CD4-positive, alpha-beta memory T cell (primary cell): Measurements from ENCODE around the gene PLPP3. TPM values are rescaled to one million over a fixed set of nuclear protein-coding genes. Genes with fewer than 3 reads are reported as not detected.

ENCODE experiments used
- CTCF ChIA-PET: fragments of 350-600 bp; sonication (Branson Sonifier 250); formaldehyde crosslinking; loops from one replicate; lab custom pipeline; 2021; ENCODE audit warnings: inconsistent platforms; ENCODE audit not compliant: partially characterized antibody; lab: Charles Lee
- POLR2A ChIA-PET: fragments of 350-600 bp; sonication (Branson Sonifier 250); formaldehyde crosslinking; loops from one replicate; lab custom pipeline; 2021; ENCODE audit not compliant: partially characterized antibody; lab: Charles Lee
- DNase-seq, 5 donors: peaks; one replicate each; pipeline versions ENCODE4 v3.0.0 to v3.0.0-alpha.2; 2020 to 2022; ENCODE audit warnings: mixed read lengths in 1 of 5
- H3K27ac ChIP-seq: one replicate; pipeline ENCODE4 v1.7.0; 2013; ENCODE audit warnings: low read depth, low read length
- H3K27me3 ChIP-seq: 2 replicates; pipeline ENCODE4 v1.7.0; 2013; ENCODE audit warnings: mild to moderate bottlenecking, low read length, moderate library complexity; ENCODE audit not compliant: insufficient read depth
- H3K36me3 ChIP-seq: 2 replicates; pipeline ENCODE4 v1.7.0; 2013; ENCODE audit warnings: mild to moderate bottlenecking, low read length, moderate library complexity; ENCODE audit not compliant: insufficient read depth
- H3K4me1 ChIP-seq: 2 replicates; pipeline ENCODE4 v1.7.0; 2013; ENCODE audit warnings: mild to moderate bottlenecking, low read length, moderate library complexity; ENCODE audit not compliant: insufficient read depth
- H3K4me3 ChIP-seq, 2 donors: one replicate each; pipeline ENCODE4 v1.7.0; 2013; ENCODE audit warnings: low read length in 2 of 2, mild to moderate bottlenecking in 1 of 2
- H3K9me3 ChIP-seq, 2 donors: one replicate each; pipeline ENCODE4 v1.7.0; 2013; ENCODE audit warnings: low read length in 2 of 2, control low read depth in 1 of 2; ENCODE audit not compliant: control insufficient read depth in 1 of 2
- H3K27ac Mint-ChIP-seq, 7 donors: one replicate each; pipeline ENCODE4 v1.8.0; 2020 to 2021; ENCODE audit warnings: mixed read lengths in 7 of 7, mild to moderate bottlenecking in 6 of 7, inconsistent platforms in 3 of 7, moderate library complexity in 3 of 7
- H3K27me3 Mint-ChIP-seq, 2 donors: one replicate each; pipeline ENCODE4 v1.8.0; 2020 to 2021; ENCODE audit warnings: mixed read lengths in 2 of 2
- H3K36me3 Mint-ChIP-seq, 2 donors: one replicate each; pipeline ENCODE4 v1.8.0; 2020 to 2021; ENCODE audit warnings: mixed read lengths in 2 of 2, inconsistent platforms in 1 of 2, mild to moderate bottlenecking in 1 of 2
- H3K4me1 Mint-ChIP-seq, 4 donors: one replicate each; pipeline ENCODE4 v1.8.0; 2020 to 2021; ENCODE audit warnings: mixed read lengths in 4 of 4, mild to moderate bottlenecking in 1 of 4
- H3K4me3 Mint-ChIP-seq, 8 donors: one replicate each; pipeline ENCODE4 v1.8.0; 2020 to 2021; ENCODE audit warnings: mixed read lengths in 8 of 8, mild to moderate bottlenecking in 7 of 8, moderate library complexity in 6 of 8, inconsistent platforms in 3 of 8
- H3K9me3 Mint-ChIP-seq, 8 donors: one replicate each; pipeline ENCODE4 v1.8.0; 2020 to 2021; ENCODE audit warnings: mixed read lengths in 8 of 8, mild to moderate bottlenecking in 5 of 8, inconsistent platforms in 3 of 8, moderate library complexity in 1 of 8
- intact Hi-C: fragments of 100-400 bp; cut with micrococcal nuclease; formaldehyde crosslinking; loops from one replicate; pipeline ENCODE4 v1.15.1; 2023
- polyA plus RNA-seq, 2 donors: library from polyadenylated mRNA; unstranded; fragments of 300-500 nt; fragmentation: Illumina TruSeq; gene quantifications; one replicate each; pipeline ENCODE4 v1.2.3, GENCODE V29; 2021
- total RNA-seq, 2 experiments: library from RNA; stranded (reverse); gene quantifications; one replicate each; pipeline ENCODE4 v1.2.3, GENCODE V29; 2021

Gene PLPP3
- total and polyA plus RNA-seq, 4 experiments from 2014 or later: 0.61 to 0.94 TPM; not detected in 2

- Histone ChIP-seq H3K27me3 (no peaks in the 10 kb centered on the region), H3K27ac (no peak overlapping the region), H3K4me1 (no peaks in the 10 kb centered on the region), H3K4me3 (no peak overlapping the region), H3K9me3 (no peaks in the 10 kb centered on the region), H3K36me3 (no peaks in the 10 kb centered on the region)
- Mint-ChIP-seq H3K4me3 (no peak overlapping the region), H3K4me1 (no peaks in the 10 kb centered on the region), H3K9me3 (peaks cover 0 to 2% (median 0%) of the 10 kb centered on the region in 8 donors), H3K36me3 (no peaks in the 10 kb centered on the region), H3K27me3 (no peaks in the 10 kb centered on the region), H3K27ac (no peak overlapping the region)
- ChIA-PET POLR2A (no interaction called here), CTCF (no interaction called here)
- DNase-seq: no peak
- intact Hi-C loops: no loop called here
Observed at GRCh38 chr1:56444960-56445646, 134.3 kb downstream of the PLPP3 start.

Other genes starting within 250 kb of the PLPP3 start
- not detected for gene PRKAA2, start 65.8 kb upstream of the PLPP3 start, total RNA-seq
- gene PRKAA2, start 65.8 kb upstream of the PLPP3 start, polyA plus RNA-seq: not detected
- not detected for gene FYB2, start 239.8 kb upstream of the PLPP3 start, total RNA-seq
- not detected for gene FYB2, start 239.8 kb upstream of the PLPP3 start, polyA plus RNA-seq